Thyroid gland (tissue), 4 donors: ENCODE measurements around the gene ADARB2.

Experiments used
- POLR2A ChIP-seq, 2 donors: fragments of 450-650 bp; IDR thresholded peaks; one replicate each; pipeline ENCODE4 v1.6.1; 2017; ENCODE audit warnings: antibody characterized with exemption in 2 of 2, mild to moderate bottlenecking in 2 of 2, moderate library complexity in 1 of 2
- TF ChIP-seq, protein P1 (sequence below), 6 experiments: fragments of 200-600 bp in 3 of 6; fragments of 450-650 bp in 3 of 6; sonication (generic) in 3 of 6; IDR thresholded peaks; one replicate each; pipeline ENCODE4 v1.5.1; 2016 to 2019; ENCODE audit warnings: antibody characterized with exemption in 6 of 6, mild to moderate bottlenecking in 2 of 6, inconsistent platforms in 1 of 6, moderate library complexity in 1 of 6

GRCh38 chr10:1424648-1425047 lies 312.7 kb downstream of the ADARB2 start:
- TF ChIP-seq, protein P1, sequence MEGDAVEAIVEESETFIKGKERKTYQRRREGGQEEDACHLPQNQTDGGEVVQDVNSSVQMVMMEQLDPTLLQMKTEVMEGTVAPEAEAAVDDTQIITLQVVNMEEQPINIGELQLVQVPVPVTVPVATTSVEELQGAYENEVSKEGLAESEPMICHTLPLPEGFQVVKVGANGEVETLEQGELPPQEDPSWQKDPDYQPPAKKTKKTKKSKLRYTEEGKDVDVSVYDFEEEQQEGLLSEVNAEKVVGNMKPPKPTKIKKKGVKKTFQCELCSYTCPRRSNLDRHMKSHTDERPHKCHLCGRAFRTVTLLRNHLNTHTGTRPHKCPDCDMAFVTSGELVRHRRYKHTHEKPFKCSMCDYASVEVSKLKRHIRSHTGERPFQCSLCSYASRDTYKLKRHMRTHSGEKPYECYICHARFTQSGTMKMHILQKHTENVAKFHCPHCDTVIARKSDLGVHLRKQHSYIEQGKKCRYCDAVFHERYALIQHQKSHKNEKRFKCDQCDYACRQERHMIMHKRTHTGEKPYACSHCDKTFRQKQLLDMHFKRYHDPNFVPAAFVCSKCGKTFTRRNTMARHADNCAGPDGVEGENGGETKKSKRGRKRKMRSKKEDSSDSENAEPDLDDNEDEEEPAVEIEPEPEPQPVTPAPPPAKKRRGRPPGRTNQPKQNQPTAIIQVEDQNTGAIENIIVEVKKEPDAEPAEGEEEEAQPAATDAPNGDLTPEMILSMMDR (IDR thresholded peaks at IDR 0.05): no peak
- no peak for TF ChIP-seq POLR2A (IDR thresholded peaks at IDR 0.05)
